Left lung (tissue), 10 donors: ENCODE data around the gene GON4L. TPM values are rescaled to one million over a fixed set of nuclear protein-coding genes. Genes with fewer than 3 reads are reported as not detected.
A peak's percentile ranks its signal among the peaks of the same experiment; 100 is the strongest.

Source experiments
- ATAC-seq: fragments of 200-7000 bp; cut with Tn5 transposase; one replicate; pipeline ENCODE4 v1.9.1; 2020; ENCODE audit warnings: moderate library complexity
- DNase-seq, 4 donors: peaks; one replicate each; pipeline ENCODE4 v3.0.0-alpha.2; 2013 to 2020
- H3K27ac ChIP-seq, 2 donors: fragments of 200-600 bp; sonication (generic) in 1 of 2; one replicate each; pipeline versions ENCODE4 v1.5.0 to v1.8.0; 2020 to 2021
- H3K27me3 ChIP-seq, 2 donors: fragments of 200-600 bp; sonication (generic) in 1 of 2; one replicate each; pipeline versions ENCODE4 v1.5.0 to v1.8.0; 2020 to 2021
- H3K36me3 ChIP-seq, 2 donors: fragments of 200-600 bp; sonication (generic) in 1 of 2; one replicate each; pipeline versions ENCODE4 v1.5.0 to v1.8.0; 2020 to 2021
- H3K4me1 ChIP-seq, 2 donors: fragments of 200-600 bp; one replicate each; pipeline ENCODE4 v1.8.0; 2021
- H3K4me3 ChIP-seq, 2 donors: fragments of 200-600 bp; sonication (generic) in 1 of 2; one replicate each; pipeline versions ENCODE4 v1.5.0 to v1.8.0; 2020 to 2021; ENCODE audit warnings: mild to moderate bottlenecking in 1 of 2
- H3K9me3 ChIP-seq, 2 donors: fragments of 200-600 bp; sonication (generic) in 1 of 2; one replicate each; pipeline versions ENCODE4 v1.5.0 to v1.8.0; 2020 to 2021
- CTCF ChIP-seq, 2 donors: fragments of 200-600 bp; sonication (generic) in 1 of 2; IDR thresholded peaks; one replicate each; pipeline versions ENCODE4 v1.5.0 to v1.8.0; 2021; ENCODE audit warnings: antibody characterized with exemption in 2 of 2
- intact Hi-C, 2 donors: fragments of 100-400 bp; cut with DNase I; formaldehyde crosslinking; loops; one replicate each; pipeline versions ENCODE4 v1.11.2 to v1.14.2; 2022
- polyA plus RNA-seq, 6 donors: library from polyadenylated mRNA; unstranded; fragments of 120-200 nt; gene quantifications; one replicate each; pipeline ENCODE4 v1.2.1, GENCODE V29; 2013; ENCODE audit not compliant: insufficient read length in 6 of 6
- total RNA-seq, 2 donors: library from RNA; stranded (reverse); fragmentation: NEBNext Ultra II Directional; extraction: Animal tissue kit (Norgen Biotek cat#: 25700); gene quantifications; one replicate each; pipeline ENCODE4 v1.2.1, GENCODE V29; 2021
- donor health status: DM: no; HTN: yes; CAD: no.
- donor health status: DM: no; HTN: no; CAD: no.

Gene GON4L
- total and polyA plus RNA-seq, 8 donors, result 41.8 to 74.4 (median 62.8) TPM

GRCh38 chr1:155858800-155859233 lies 1.8 kb upstream of the GON4L start:
- no peaks in the 10 kb centered on the region for H3K9me3 ChIP-seq
- DNase-seq, result no peak
- TF ChIP-seq CTCF (IDR thresholded peaks at IDR 0.05), result no peak
- peak overlapping the region; percentile 88 to 92 for H3K27ac ChIP-seq
- peak overlapping the region; percentile 29 to 56 for H3K4me3 ChIP-seq
- intact Hi-C loops, result no loop called here
- H3K27me3 ChIP-seq, result peaks cover 0 to 5% of the 10 kb centered on the region in 2 donors
- H3K4me1 ChIP-seq, result peaks cover 9 to 49% of the 10 kb centered on the region in 2 donors
- peak; percentile 0 for ATAC-seq
- peaks cover 0 to 12% of the 10 kb centered on the region in 2 donors for H3K36me3 ChIP-seq

GRCh38 chr1:155856257-155856974 lies 598 bp downstream of the GON4L start:
- H3K27ac ChIP-seq, result peak overlapping the region; percentile 69 to 81
- H3K27me3 ChIP-seq, result peaks cover 0 to 5% of the 10 kb centered on the region in 2 donors
- TF ChIP-seq CTCF (IDR thresholded peaks at IDR 0.05), result no peak
- intact Hi-C loops, result no loop called here
- no peaks in the 10 kb centered on the region for H3K9me3 ChIP-seq
- H3K4me1 ChIP-seq, result peaks cover 9 to 55% of the 10 kb centered on the region in 2 donors
- DNase-seq (no peak), ATAC-seq (no peak)
- peaks cover 0 to 36% of the 10 kb centered on the region in 2 donors for H3K36me3 ChIP-seq
- peak overlapping the region; percentile 77 to 86 for H3K4me3 ChIP-seq

- ATAC-seq (no peak), DNase-seq (no peak)
- peaks cover 0 to 11% of the 10 kb centered on the region in 2 donors for H3K4me1 ChIP-seq
- no peaks in the 10 kb centered on the region for H3K9me3 ChIP-seq
- no peak overlapping the region for H3K27ac ChIP-seq
- peaks cover 0 to 83% of the 10 kb centered on the region in 2 donors for H3K36me3 ChIP-seq
- no peak for TF ChIP-seq CTCF (IDR thresholded peaks at IDR 0.05)
- intact Hi-C loops, result no loop called here
- no peak overlapping the region for H3K4me3 ChIP-seq
- no peaks in the 10 kb centered on the region for H3K27me3 ChIP-seq
These were observed 6.7 kb downstream of the GON4L start for GRCh38 chr1:155850345-155850744.

GRCh38 chr1:155847823-155848529 lies 9.0 kb downstream of the GON4L start:
- H3K9me3 ChIP-seq, result no peaks in the 10 kb centered on the region
- DNase-seq, result no peak
- no peak overlapping the region for H3K27ac ChIP-seq
- peaks cover 0 to 80% of the 10 kb centered on the region in 2 donors for H3K36me3 ChIP-seq
- H3K27me3 ChIP-seq, result no peaks in the 10 kb centered on the region
- TF ChIP-seq CTCF (IDR thresholded peaks at IDR 0.05), result no peak
- peaks cover 0 to 9% of the 10 kb centered on the region in 2 donors for H3K4me1 ChIP-seq
- intact Hi-C loops, result no loop called here
- no peak for ATAC-seq
- no peak overlapping the region for H3K4me3 ChIP-seq

- ATAC-seq, result no peak
- intact Hi-C loops, result no loop called here
- Histone ChIP-seq H3K4me1 (no peaks in the 10 kb centered on the region), H3K9me3 (no peaks in the 10 kb centered on the region), H3K27me3 (no peaks in the 10 kb centered on the region), H3K4me3 (no peak overlapping the region), H3K27ac (no peak overlapping the region), H3K36me3 (peaks cover 0 to 55% of the 10 kb centered on the region in 2 donors)
- no peak for TF ChIP-seq CTCF (IDR thresholded peaks at IDR 0.05)
- DNase-seq, result no peak
These were observed 12.1 kb downstream of the GON4L start for GRCh38 chr1:155844860-155845421.
